ENCODE measurements around the gene GPR137.

Gene GPR137

DNA sequence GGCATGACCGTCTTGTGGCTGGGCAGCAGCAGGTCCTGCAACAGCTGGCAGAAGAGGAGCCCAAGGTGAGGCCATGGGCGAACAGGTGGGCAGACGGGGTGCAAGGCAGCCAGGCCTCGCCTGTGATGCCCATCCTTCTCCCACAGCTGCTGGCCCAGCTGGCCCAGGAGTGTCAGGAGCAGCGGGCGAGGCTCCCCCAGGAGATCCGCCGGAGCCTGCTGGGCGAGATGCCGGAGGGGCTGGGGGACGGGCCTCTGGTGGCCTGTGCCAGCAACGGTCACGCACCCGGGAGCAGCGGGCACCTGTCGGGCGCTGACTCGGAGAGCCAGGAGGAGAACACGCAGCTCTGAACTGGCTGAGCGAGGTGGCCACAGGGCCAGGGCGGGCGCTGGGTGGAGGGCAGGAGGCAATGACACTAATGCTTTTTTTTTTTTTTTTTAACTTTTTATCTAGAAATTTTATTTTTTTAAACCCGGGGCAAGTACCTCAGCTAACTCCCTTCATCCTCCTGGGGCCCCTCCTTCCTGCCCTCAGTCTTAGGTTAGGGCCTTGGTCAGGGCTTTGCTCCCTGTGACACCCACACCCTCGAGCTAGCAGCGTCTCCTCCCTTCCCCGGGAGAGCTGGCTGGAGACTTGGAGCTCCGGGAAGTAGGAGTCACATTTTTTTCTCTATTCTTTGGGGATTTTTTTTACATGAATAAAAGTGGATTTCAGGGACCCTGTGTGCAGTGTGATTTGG is 18.3 kb upstream of the GPR137 start:
- H3K9me3 Mint-ChIP-seq, result no peaks in the 10 kb centered on the region
- H3K27me3 Mint-ChIP-seq, result no peaks in the 10 kb centered on the region
- ATAC-seq (no peak), DNase-seq (no peak)
- H3K4me3 Mint-ChIP-seq, result peak overlapping the region; percentile 94 to 99
- peaks cover 35% of the 10 kb centered on the region for H3K4me1 Mint-ChIP-seq
- H3K27ac Mint-ChIP-seq, result peak overlapping the region in 1 of 2 donors; percentile 67

DNA sequence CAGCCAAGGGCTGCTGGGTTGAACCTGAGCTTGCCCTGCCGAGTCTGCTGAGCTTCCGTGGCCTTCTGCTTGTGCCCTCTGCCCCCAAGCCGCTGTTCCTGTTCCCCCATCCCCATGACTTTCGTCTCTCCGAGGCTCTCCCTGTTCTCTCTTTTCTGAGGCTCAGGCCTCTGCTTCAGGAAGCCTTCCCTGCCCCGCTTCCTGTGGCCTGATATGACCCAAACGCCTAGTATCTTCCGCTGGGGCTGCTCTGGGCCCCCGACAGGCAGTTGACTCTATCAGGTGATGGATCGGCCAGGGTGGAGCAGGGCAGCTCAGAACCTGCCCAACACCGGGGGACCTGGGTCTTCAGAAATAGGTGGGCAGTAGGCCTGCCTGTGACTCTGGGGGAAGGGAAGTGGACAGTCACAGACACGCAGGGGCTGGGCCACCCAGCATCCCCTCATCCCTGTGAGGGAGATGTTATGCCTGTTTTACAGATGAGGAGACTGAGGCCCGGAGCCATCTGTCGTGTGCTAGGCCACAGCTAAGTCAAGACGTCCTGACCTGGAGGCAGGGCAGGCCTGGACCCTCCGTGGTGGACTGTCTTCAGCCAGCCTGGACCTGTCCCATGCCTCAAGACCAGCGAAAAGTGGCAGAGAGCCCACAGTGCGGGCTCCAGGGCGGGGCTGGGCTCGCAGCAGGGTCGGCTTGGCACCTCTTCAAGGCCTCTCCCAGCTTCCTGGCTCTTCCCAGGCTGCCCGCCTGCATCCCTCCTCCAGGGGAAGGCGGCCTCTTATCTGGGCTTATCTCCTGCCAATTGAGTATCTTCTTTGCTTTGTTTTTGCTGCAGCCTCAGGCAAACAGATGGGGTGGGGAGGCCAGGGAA is 17.4 kb upstream of the GPR137 start:
- no peaks in the 10 kb centered on the region for H3K27me3 Mint-ChIP-seq
- no peaks in the 10 kb centered on the region for H3K9me3 Mint-ChIP-seq
- H3K4me3 Mint-ChIP-seq, result peak overlapping the region; percentile 94 to 99
- ATAC-seq (no peak), DNase-seq (peak in 1 of 2 donors; percentile 19)
- H3K27ac Mint-ChIP-seq, result peak overlapping the region; percentile 98 to 99
- peaks cover 37% of the 10 kb centered on the region for H3K4me1 Mint-ChIP-seq

DNA sequence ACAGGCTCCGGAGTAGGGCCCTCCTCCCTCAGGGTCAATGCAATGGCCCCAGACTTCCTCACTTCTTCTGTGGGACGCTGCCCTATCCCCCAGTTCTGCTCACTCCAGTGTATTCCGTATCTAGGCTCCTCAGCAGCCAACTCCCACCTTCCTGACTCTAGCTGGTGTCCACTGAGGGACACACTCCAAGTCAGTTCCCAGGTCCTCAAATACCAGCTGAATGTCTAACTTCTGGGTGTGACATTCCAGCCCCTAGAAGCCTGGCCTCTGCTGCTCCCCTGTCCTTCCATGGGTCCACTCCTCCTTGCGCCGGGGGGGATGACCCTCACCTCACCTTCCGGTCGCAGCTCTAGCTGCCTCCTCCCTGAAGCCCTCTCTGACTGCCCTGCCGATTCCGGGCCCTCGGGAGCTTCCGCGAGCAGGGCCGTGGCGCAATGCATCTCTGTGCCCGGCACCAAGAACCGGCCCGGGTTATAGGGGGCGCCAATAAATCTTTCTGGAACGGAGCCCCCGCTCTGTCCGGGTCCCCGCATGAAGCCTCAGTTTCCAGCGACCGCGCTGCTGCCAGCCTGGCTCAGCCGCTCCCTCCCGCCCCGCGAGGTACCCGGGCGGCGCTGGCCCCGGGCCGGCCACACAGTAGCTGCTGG is 16.6 kb upstream of the GPR137 start:
- Mint-ChIP-seq H3K4me1 (peaks cover 37% of the 10 kb centered on the region), H3K27ac (peak overlapping the region; percentile 98 to 99), H3K27me3 (no peaks in the 10 kb centered on the region), H3K9me3 (no peaks in the 10 kb centered on the region), H3K4me3 (peak overlapping the region; percentile 94 to 99)
- DNase-seq (peak; percentile 35 to 65), ATAC-seq (peak; percentile 44)

DNA sequence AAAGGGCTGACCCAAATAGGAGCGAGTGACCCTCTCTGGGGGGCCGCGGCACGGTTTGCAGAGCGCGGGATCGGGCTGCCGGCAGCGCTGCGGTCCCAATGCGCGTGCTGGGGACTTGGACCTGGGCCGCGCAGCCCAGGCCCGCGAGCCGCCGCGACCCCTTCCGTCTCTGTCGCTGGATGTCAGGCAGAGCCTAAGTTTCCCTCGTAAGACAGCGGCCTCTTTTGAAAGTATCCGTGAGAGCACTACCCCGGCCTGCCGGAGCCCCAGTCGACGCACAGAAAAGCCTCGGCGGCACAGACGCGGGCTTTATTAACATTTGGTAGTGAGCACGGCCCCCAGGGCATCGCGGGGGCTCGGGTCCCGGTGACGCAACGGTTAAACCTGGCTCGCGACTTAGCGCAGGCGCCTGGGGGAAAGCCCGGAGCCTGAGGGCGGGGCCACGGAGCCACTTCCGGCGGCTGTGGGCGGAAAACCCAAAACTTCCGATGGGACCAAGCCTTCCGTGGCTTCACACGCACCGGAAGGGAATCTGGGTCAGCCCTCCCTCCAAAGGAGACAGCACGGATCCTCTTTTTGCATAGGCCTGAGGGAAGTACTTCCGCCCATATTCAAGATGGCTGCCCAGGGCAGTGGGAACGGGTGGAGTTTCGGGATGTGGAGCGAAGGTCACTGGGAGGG is 16.0 kb upstream of the GPR137 start:
- H3K27ac Mint-ChIP-seq, result peak overlapping the region; percentile 98 to 99
- no peaks in the 10 kb centered on the region for H3K27me3 Mint-ChIP-seq
- H3K9me3 Mint-ChIP-seq, result no peaks in the 10 kb centered on the region
- peak; percentile 97 to 98 for DNase-seq
- peak; percentile 80 for ATAC-seq
- H3K4me3 Mint-ChIP-seq, result peak overlapping the region; percentile 94 to 99
- peaks cover 37% of the 10 kb centered on the region for H3K4me1 Mint-ChIP-seq

DNA sequence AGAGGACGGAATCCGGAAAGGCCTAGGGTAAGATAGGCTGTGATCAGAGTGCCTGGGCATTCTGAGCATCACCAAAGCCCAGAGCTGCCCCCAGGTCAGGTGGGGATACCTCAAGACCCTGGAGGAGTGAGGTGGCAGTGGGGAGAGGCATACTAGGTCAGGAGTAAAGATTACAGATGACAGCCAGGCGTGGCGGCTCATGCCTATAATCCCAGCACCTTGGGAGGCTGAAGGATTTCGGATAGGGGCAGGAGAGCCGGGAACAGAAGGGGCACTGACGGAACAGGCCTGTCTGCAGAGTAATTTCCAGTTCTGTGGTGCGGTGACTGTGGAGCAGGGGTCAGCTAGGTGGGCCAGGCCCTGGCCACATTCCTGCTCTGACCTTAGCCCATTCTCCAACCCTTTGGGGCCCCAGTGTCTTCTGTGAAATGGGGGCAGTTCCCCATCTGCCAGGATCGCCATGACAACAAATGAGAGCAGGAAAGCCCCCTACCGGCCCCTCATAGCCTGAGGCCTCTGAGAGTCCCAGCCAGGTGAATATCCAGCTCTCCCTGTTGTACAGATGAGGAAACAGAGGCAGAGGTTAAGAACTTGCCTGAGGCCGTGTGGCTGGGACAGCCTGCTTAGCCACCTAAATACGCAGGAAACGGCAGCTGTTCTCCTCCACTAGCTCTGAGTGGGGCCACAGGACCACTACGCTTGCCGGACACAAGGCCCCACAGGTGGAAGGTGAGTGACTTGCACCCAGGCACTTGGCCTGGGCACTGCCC is 10.4 kb upstream of the GPR137 start:
- H3K4me3 Mint-ChIP-seq, result no peak overlapping the region
- H3K9me3 Mint-ChIP-seq, result no peaks in the 10 kb centered on the region
- H3K27ac Mint-ChIP-seq, result no peak overlapping the region
- ATAC-seq (no peak), DNase-seq (no peak)
- H3K27me3 Mint-ChIP-seq, result no peaks in the 10 kb centered on the region
- H3K4me1 Mint-ChIP-seq, result peaks cover 16% of the 10 kb centered on the region

DNA sequence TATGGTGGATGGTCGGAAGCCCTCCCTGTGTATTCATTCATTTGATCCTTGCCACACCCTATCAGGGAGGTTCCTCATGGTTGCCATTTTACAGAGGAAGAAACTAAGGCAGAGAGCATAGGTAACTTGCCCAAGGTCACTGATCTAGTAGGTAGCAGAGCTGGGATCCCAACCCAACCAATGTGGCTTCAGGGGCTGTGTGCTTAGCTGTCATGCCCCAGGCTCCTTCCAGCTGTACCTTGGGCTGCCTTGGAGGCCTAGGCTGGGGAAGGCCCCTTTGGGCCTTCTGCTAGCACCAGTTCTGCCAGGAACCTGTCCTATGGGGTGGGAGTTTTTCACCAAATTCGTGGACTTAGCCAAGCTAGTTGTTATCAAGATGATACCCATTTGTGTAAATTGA is 9.8 kb upstream of the GPR137 start:
- Mint-ChIP-seq H3K4me3 (no peak overlapping the region), H3K4me1 (peaks cover 11% of the 10 kb centered on the region), H3K27me3 (no peaks in the 10 kb centered on the region), H3K9me3 (no peaks in the 10 kb centered on the region), H3K27ac (no peak overlapping the region)
- DNase-seq (no peak), ATAC-seq (no peak)

DNA sequence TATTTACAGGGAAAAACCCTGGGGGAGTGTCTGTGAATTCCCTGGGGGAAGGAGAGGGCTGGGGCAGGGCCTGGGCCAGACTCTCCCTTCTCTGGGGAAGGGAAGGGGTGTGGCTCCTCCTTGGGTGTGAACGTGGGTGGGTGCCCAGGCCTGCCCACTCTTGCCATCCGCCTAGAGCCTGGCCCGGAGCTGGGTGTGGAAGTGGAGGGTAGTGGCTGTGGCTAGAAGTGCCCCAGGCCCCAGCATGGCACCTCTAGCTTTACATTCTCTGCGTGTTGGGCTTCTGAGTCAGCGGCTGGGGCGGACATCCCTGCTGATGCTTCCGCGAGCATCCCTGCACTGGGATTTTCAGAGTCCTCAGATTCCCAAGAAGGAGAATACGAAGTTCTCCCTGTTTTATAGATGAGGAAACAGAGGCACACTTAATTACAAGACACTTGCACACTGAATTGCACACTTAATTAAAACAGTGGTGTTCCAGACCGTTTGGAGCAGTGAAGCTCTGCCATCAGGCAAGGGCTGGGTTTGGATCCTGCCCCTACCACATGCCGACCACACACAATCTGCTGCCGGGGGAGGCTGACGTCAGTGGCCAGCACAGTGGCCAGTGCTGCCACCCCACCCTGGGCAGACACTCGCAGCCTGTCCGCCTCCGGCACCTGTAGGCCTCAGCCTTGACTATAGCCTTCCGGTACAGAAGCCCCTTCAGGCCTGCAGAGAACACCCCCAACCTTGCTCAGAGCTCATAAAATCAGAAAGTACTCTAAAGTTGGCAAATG is 8.8 kb upstream of the GPR137 start:
- H3K4me3 Mint-ChIP-seq, result no peak overlapping the region
- H3K27ac Mint-ChIP-seq, result no peak overlapping the region
- DNase-seq (no peak), ATAC-seq (no peak)
- H3K27me3 Mint-ChIP-seq, result no peaks in the 10 kb centered on the region
- peaks cover 7% of the 10 kb centered on the region for H3K4me1 Mint-ChIP-seq
- H3K9me3 Mint-ChIP-seq, result no peaks in the 10 kb centered on the region

DNA sequence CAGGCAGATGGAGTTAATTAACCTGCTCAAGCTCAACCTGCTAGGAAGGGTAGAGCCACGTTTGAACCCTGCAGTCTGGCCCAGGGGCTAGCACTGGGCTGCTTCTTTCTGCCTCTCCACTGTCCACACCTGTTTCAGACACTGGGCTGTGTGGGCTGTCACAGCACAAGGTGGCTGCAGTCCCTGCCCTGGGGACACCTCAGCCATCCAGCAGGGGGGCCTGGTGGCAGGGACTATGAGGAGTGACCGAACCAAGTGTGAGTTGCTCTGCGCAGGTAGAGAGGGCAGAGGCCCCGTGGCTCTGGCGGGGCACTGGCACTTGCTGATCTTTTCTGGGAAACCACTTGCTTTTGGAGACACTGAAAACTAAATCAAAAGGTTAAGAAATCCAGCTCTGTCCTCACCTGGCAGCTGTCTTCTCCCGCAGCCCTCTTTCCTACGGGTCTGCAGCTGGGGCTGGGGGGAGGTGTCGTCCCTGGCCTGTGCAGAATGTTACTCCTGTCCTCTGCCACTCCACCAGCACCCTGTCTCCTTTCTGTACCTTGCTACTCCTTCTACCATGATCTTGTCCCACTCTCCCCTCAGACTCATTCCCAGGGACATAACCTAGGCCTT is 7.0 kb upstream of the GPR137 start:
- Mint-ChIP-seq H3K9me3 (no peaks in the 10 kb centered on the region), H3K27ac (peak overlapping the region in 1 of 2 donors; percentile 48), H3K4me3 (no peak overlapping the region), H3K27me3 (no peaks in the 10 kb centered on the region), H3K4me1 (peaks cover 11% of the 10 kb centered on the region)
- DNase-seq (no peak), ATAC-seq (no peak)

DNA sequence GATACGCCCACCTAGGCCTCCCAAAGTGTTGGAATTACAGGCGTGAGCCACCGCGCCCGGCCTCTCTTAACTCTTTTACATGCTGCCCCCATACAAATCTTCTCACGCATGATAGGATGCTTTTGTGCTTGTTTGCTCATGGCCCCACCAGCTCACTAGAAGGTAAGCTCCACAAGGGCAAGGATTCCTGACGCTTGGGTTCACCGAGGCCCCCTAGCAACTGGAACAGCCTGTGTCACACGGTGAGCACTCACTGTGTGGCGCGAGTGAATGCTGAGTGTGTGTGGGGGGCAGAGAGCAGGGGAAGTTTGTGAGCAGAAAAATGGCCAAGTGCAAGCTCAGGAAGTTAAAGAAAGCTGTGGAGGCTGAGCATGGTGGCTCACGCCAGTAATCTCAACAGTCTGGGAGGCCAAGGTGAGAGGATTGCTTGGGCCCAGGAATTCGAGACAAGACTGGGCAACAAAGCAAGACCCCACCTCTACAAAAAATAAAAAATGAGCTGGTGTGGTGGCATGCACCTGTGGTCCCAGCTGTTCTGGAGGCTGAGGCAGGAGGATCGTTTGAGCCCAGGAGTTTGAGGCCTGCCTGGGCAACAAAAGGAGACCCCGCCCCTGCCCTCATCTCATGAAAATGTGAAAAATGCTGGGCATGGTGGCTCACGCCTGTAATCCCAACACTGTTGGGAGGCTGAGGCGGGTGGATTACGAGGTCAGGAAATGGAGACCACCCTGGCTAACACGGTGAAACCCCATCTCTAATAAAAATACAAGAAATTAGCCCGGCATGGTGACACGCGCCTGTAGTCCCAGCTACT is 3.5 kb upstream of the GPR137 start:
- peaks cover 31% of the 10 kb centered on the region for H3K4me1 Mint-ChIP-seq
- H3K9me3 Mint-ChIP-seq, result no peaks in the 10 kb centered on the region
- ATAC-seq (no peak), DNase-seq (no peak)
- H3K27ac Mint-ChIP-seq, result no peak overlapping the region
- H3K4me3 Mint-ChIP-seq, result no peak overlapping the region
- H3K27me3 Mint-ChIP-seq, result no peaks in the 10 kb centered on the region

DNA sequence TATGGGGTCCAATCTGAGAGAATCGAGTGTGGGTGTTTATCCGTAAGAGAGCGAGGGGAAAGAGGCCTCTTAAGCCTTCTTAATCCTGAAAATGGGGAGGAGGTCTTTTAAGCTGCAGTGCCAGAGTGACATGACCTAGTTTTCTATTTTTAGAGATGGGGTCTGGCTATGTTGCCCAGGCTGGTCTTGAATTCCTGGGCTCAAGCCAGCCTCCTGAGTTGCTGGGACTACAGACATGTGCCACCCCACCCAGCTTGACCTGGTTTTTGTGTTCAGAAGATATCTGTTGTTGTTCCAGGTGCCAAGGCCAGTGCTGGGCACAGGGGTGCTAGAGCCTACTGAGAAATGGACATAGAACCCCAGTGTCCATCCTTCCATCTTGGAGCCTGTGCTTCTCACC is 2.6 kb upstream of the GPR137 start:
- Mint-ChIP-seq H3K4me3 (peak overlapping the region; percentile 50 to 57), H3K9me3 (no peaks in the 10 kb centered on the region), H3K27ac (peak overlapping the region; percentile 63 to 83), H3K4me1 (peaks cover 36% of the 10 kb centered on the region), H3K27me3 (no peaks in the 10 kb centered on the region)
- DNase-seq, result no peak
- no peak for ATAC-seq

DNA sequence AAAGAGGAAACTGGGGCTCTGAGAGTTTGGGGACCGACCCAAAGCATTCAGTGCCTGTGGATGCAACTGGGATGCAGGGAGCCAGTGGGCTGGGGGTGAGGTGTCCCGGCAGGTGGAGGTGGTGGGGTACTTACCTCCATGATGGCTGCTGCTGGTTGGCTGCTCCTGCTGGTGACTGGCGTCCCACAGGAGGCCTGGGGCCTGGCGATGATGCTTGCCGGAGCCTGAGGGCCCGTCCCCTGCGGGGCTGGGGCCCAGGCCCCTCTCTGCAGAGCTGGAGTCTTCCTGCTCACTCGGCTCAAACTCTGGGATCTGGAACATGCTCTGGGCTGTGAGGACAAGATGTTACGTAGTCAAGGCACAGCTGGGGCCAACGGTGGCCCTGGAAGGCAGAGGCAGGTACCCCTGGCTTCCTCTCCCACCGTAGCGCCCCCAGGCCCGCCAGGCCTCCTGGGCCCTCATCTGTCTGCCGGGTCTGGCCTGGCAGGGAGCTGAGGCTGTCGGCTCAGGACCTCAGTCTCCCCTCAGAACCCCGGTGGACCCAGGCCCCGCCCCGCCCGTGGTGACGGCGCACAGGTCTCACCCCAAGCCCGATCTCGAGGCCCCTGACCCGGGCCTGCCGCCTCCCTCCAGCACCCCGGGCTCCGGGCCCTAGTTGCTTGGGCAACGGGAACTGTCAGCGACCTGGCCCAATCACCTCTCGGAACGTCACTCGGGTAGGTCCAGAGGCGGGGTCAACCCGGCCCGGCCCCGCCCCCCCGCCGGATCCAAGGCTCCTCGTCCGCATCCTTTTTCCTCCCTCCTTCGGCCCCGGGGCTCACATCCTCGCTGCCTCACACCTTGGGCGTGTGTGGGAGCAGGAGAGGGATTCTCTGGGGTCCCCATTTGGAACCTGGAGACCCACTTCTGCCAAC is 1.3 kb upstream of the GPR137 start, which contains the start of gene BAD:
TSS of gene BAD (minus strand) at position 618 of the 914 bp plus-strand sequence. CDS start at position 321, 297 bp downstream.
- Mint-ChIP-seq H3K27me3 (no peaks in the 10 kb centered on the region), H3K27ac (peak within 1 kb of the TSS; percentile 95 to 98), H3K4me1 (peaks cover 36% of the 10 kb centered on the region), H3K9me3 (no peaks in the 10 kb centered on the region), H3K4me3 (peak within 1 kb of the TSS; percentile 77 to 97)
- DNase-seq (peak; percentile 87 to 92), ATAC-seq (peak; percentile 92)
